GM13977 (cell line): Measurements from ENCODE around the gene DLG4.
"Not testable (repeated sequence)": the region's sequence is repeated elsewhere in the genome, so short reads cannot be mapped to it uniquely, and the experiment has no call there.

Source experiments
- DNase-seq: peaks from one replicate; pipeline ENCODE4 v3.0.0; 2012; ENCODE audit warnings: low spot score
- CTCF ChIP-seq: IDR thresholded peaks from 2 replicates; pipeline ENCODE4 v1.5.1; 2012; ENCODE audit warnings: mild to moderate bottlenecking, control low read depth; ENCODE audit not compliant: insufficient read depth; ENCODE audit errors: extremely low read depth, missing control alignments
- in situ Hi-C: fragments of 300-500 bp; cut with MboI; formaldehyde crosslinking; loops from one replicate; pipeline ENCODE4 v1.12.0; 2022; ENCODE audit warnings: low sequenced_read_pairs, low pct_unique_long_range_greater_than_20kb, mixed read lengths, inconsistent platforms; ENCODE audit not compliant: unreplicated experiment

DLG4 gene

DNA sequence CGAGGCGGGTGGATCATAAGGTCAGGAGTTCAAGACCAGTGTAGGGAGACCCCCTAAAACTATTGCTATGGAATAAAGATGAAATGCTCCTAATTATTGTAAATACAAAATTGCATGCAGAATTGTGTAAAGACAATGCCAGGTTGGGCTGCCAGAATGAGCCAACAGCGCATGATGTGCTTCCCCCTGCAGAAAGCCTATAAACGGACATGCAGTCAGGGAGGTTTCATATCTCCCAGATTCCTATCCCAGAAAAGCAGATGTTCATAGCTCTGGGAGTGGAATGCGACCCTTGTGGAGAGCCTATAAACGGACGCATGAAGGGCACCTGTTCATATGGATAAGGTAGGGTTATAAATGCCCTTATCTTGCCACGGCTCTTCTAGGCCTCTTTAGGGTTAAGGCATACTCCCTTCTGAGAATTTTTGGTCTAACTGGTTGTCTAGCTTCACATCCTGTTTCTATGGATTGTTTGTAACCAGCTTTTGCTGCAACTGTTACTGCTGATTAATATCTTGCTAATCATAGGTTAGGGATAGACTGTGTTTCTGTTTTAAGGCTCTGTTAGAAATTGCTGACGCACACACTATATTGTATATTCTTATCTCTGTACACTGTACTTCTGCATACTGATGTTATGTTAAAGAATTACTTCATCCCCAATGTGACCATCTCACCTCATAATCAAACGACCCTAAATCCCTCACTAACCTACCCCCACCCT lies 50.6 kb downstream of the DLG4 start:
- DNase-seq, in situ Hi-C loops: not testable (repeated sequence)

DNA sequence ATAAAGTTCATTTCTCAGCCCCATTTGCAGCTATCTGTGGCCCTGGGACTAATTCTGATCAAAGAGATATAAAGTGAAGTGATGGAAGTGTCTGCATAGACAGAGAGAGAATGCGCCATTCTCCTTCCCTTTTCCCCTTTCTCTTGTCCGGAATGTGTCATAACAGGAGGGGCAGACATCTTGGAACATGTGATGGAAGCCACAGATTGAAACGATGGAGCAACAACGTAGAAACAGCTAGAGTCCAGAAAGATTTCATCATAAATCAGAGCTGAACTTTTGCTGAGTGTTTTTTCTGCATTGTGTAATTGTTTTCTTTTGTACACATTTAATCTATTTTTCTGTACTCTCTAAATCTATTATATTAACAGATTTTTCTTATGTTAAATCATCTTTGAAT lies 51.8 kb downstream of the DLG4 start:
- no peak for DNase-seq
- in situ Hi-C loops = no loop called here
- TF ChIP-seq CTCF = no peak

- no peak for TF ChIP-seq CTCF
- in situ Hi-C loops = no loop called here
- DNase-seq = no peak
Observed at GRCh38 chr17:7166873-7167272, 52.8 kb downstream of the DLG4 start.

GRCh38 chr17:7159571-7159970 lies 60.1 kb downstream of the DLG4 start:
- DNase-seq, in situ Hi-C loops: not testable (repeated sequence)

- DNase-seq, in situ Hi-C loops: not testable (repeated sequence)
Observed at GRCh38 chr17:7158424-7158823, 61.2 kb downstream of the DLG4 start.

GRCh38 chr17:7156342-7156940 lies 63.2 kb downstream of the DLG4 start:
- DNase-seq = no peak
- in situ Hi-C loops = no loop called here

DNA sequence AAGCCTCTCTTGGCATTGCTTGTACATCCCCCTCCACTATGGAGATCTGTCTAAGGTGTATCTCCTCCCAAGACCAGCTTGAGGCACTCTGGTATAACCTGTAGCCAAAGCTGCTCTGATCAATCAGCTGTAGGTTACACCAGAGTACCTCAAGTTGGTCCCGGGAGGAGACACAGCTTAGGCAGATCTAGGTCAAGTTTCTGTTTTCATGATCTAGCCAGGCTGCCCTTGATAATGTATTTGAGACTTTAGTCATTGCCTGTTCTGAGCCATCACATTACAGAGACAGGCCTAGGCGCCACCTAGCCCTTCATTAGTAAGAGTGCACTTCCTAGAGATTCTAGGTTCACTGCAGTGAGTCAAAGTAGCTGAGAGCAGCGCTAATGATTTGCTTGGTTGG lies 71.9 kb downstream of the DLG4 start:
- in situ Hi-C loops = loop anchor here (25.0 kb wide), 1 partner anchor 235 kb away; no protein-coding TSS in a partner anchor
- DNase-seq = no peak

More at GRCh38 chr17:7156342-7156940, 63.2 kb downstream of the DLG4 start:
- no peak for TF ChIP-seq CTCF

DNA sequence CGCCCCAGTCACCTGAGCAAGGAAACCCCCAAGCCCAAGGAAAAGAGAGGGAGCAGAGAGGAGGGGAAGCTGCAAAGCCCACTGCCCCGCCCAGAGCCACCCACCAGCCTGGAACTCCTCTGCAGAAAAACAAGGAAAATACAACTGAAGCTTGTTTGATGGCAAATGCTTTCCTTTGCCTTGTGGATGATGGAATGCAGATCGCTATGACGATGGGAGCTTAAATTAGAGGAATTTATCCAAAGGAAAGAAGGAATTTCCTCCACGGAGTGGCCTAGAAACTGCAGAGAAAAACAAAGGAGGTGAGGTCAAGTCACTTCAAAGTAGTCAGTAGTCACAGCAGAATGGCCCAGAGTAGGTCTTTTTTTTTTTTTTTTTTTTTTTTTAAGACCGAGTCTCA lies 73.5 kb downstream of the DLG4 start:
- DNase-seq = no peak
- no peak for TF ChIP-seq CTCF
- in situ Hi-C loops = loop anchor here (25.0 kb wide), 1 partner anchor 234 kb away; no protein-coding TSS in a partner anchor

More for the DNA sequence above, 71.9 kb downstream of the DLG4 start:
- TF ChIP-seq CTCF = no peak
